ENCODE measurements around the gene MALRD1. TPM values are rescaled to one million over a fixed set of nuclear protein-coding genes. Genes with fewer than 3 reads are reported as not detected.

Gene MALRD1
- total RNA-seq, 1 experiment from 2014 or later = 0.50 TPM

- CTCF ChIA-PET = no interaction called here
- no peaks in the 10 kb centered on the region for H3K27me3 Mint-ChIP-seq (ENCODE audit: low read depth)
- DNase-seq (ENCODE audit: low spot score) (no peak), ATAC-seq (no peak)
- H3K36me3 Mint-ChIP-seq = no peaks in the 10 kb centered on the region
- TF ChIP-seq FOXP1 (CRISPR knock-in tag; IDR thresholded peaks at IDR 0.05; ENCODE audit: borderline replicate concordance) = no peak
- TF ChIP-seq JUN (CRISPR knock-in tag; IDR thresholded peaks at IDR 0.05) = no peak
- TF ChIP-seq ZNF138 (CRISPR knock-in tag; conservative IDR thresholded peaks at IDR 0.05) = no peak
- TF ChIP-seq ZNF423 (CRISPR knock-in tag; IDR thresholded peaks at IDR 0.05) = no peak
- POLR2A ChIA-PET = no interaction called here
- no peaks in the 10 kb centered on the region for H3K9me3 Mint-ChIP-seq
- no peak overlapping the region for H3K4me3 Mint-ChIP-seq
- no peak overlapping the region for H3K27ac Mint-ChIP-seq
- H3K4me1 Mint-ChIP-seq = peaks cover 14% of the 10 kb centered on the region
Observed at GRCh38 chr10:19626156-19626555, 577.6 kb downstream of the MALRD1 start.

- no peak for TF ChIP-seq ESRRA (CRISPR knock-in tag; IDR thresholded peaks at IDR 0.05; ENCODE audit: borderline replicate concordance)
- no peak for TF ChIP-seq KAT7 (CRISPR knock-in tag; IDR thresholded peaks at IDR 0.05; ENCODE audit: borderline replicate concordance)
- ATAC-seq (peak; percentile 57), DNase-seq (ENCODE audit: low spot score) (no peak)
- no peak overlapping the region for H3K27ac Mint-ChIP-seq
- CTCF ChIA-PET = interaction anchor here (0.6 to 1.7 kb wide), 4 partner anchors 86 to 216 kb away, joined by 3 to 5 read pairs (median 4); no protein-coding TSS in a partner anchor
- H3K4me3 Mint-ChIP-seq = no peak overlapping the region
- H3K36me3 Mint-ChIP-seq = no peaks in the 10 kb centered on the region
- H3K9me3 Mint-ChIP-seq = no peaks in the 10 kb centered on the region
- POLR2A ChIA-PET = interaction anchor here (0.7 kb wide), 1 partner anchor 43 kb away, joined by 3 read pairs; no protein-coding TSS in a partner anchor
- H3K27me3 Mint-ChIP-seq (ENCODE audit: low read depth) = no peaks in the 10 kb centered on the region
- H3K4me1 Mint-ChIP-seq = peaks cover 14% of the 10 kb centered on the region
Observed at GRCh38 chr10:19628767-19629560, 580.4 kb downstream of the MALRD1 start.

GRCh38 chr10:19629567-19629966 is 581.0 kb downstream of the MALRD1 start:
- Mint-ChIP-seq H3K36me3 (no peaks in the 10 kb centered on the region), H3K4me3 (no peak overlapping the region), H3K27me3 (ENCODE audit: low read depth) (no peaks in the 10 kb centered on the region), H3K4me1 (peaks cover 14% of the 10 kb centered on the region), H3K9me3 (no peaks in the 10 kb centered on the region), H3K27ac (no peak overlapping the region)
- ChIA-PET POLR2A (no interaction called here), CTCF (interaction anchor here (0.7 to 1.7 kb wide), 4 partner anchors 141 to 217 kb away, joined by 3 to 5 read pairs (median 4); no protein-coding TSS in a partner anchor)
- peak; percentile 18 for DNase-seq (ENCODE audit: low spot score)
- TF ChIP-seq NR2C2 (CRISPR knock-in tag; IDR thresholded peaks at IDR 0.05) (no peak), NFATC4 (CRISPR knock-in tag; IDR thresholded peaks at IDR 0.05) (no peak), ERG (CRISPR knock-in tag; IDR thresholded peaks at IDR 0.05) (no peak), E2F5 (CRISPR knock-in tag; IDR thresholded peaks at IDR 0.05) (no peak), GRHL2 (CRISPR knock-in tag; IDR thresholded peaks at IDR 0.05; ENCODE audit: insufficient replicate concordance, severe bottlenecking) (no peak), GTF2I (CRISPR knock-in tag; conservative IDR thresholded peaks at IDR 0.05) (no peak), EMX1 (CRISPR knock-in tag; IDR thresholded peaks at IDR 0.05) (no peak), FOXK1 (CRISPR knock-in tag; IDR thresholded peaks at IDR 0.05) (no peak), FOXP1 (CRISPR knock-in tag; IDR thresholded peaks at IDR 0.05; ENCODE audit: borderline replicate concordance) (no peak), ZNF425 (CRISPR knock-in tag; conservative IDR thresholded peaks at IDR 0.05) (no peak), ETV6 (CRISPR knock-in tag; IDR thresholded peaks at IDR 0.05) (no peak), OVOL2 (CRISPR knock-in tag; IDR thresholded peaks at IDR 0.05; ENCODE audit: borderline replicate concordance) (no peak), ZNF532 (CRISPR knock-in tag; IDR thresholded peaks at IDR 0.05; ENCODE audit: borderline replicate concordance) (no peak)
- ATAC-seq = peak; percentile 86
